H1 (cell line): ENCODE measurements around the gene FGFR2.

Experiments used
- ATF2 ChIP-seq: IDR thresholded peaks from 2 replicates; pipeline ENCODE4 v1.6.1; 2012; ENCODE audit warnings: low read length, inconsistent platforms
- BACH1 ChIP-seq: IDR thresholded peaks from 2 replicates; pipeline ENCODE4 v1.6.1; 2012; ENCODE audit warnings: low read length, improper control_type of control experiment
- CBX8 ChIP-seq: fragments of 300-800, 300-1000 bp; sonication (generic); IDR thresholded peaks from 2 replicates; pipeline ENCODE4 v1.7.1; 2016; ENCODE audit warnings: low read depth, low read length, borderline replicate concordance
- CTCF ChIP-seq, 3 experiments: IDR thresholded peaks; 1 replicate in 2 of 3; 2 replicates in 1 of 3; pipeline versions ENCODE4 v1.5.1 to v1.6.1; 2011; ENCODE audit warnings: low read length in 3 of 3, mild to moderate bottlenecking in 3 of 3, inconsistent platforms in 2 of 3, low read depth in 1 of 3, moderate library complexity in 1 of 3; ENCODE audit not compliant: insufficient read depth in 1 of 3; ENCODE audit errors: control extremely low read depth in 1 of 3
- EP300 ChIP-seq, 2 experiments: IDR thresholded peaks; 1 replicate in 1 of 2; 2 replicates in 1 of 2; pipeline ENCODE4 v1.6.1; 2011 to 2012; ENCODE audit warnings: low read depth in 2 of 2, low read length in 2 of 2, mild to moderate bottlenecking in 2 of 2, borderline replicate concordance in 1 of 2, inconsistent platforms in 1 of 2, moderate library complexity in 1 of 2
- EZH2 ChIP-seq: fragments of 200-600 bp; sonication (generic); IDR thresholded peaks from 2 replicates; pipeline ENCODE4 v1.7.1; 2012; ENCODE audit warnings: low read depth, mild to moderate bottlenecking, moderate library complexity, low read length, inconsistent platforms; ENCODE audit not compliant: severe bottlenecking
- POLR2A ChIP-seq, 2 experiments: IDR thresholded peaks; 1 replicate in 1 of 2; 2 replicates in 1 of 2; pipeline ENCODE4 v1.6.1; 2011; ENCODE audit warnings: low read depth in 2 of 2, low read length in 2 of 2, mild to moderate bottlenecking in 2 of 2; ENCODE audit errors: control extremely low read depth in 1 of 2
- POLR2AphosphoS5 ChIP-seq: IDR thresholded peaks from 2 replicates; pipeline ENCODE4 v1.6.1; 2011; ENCODE audit warnings: low read depth, low read length
- RAD21 ChIP-seq, 2 experiments: IDR thresholded peaks in 1 of 2; conservative IDR thresholded peaks in 1 of 2; 2 replicates each; pipeline ENCODE4 v1.6.1; 2011; ENCODE audit warnings: low read depth in 2 of 2, low read length in 2 of 2, improper control_type of control experiment in 1 of 2, inconsistent platforms in 1 of 2, mild to moderate bottlenecking in 1 of 2, moderate library complexity in 1 of 2
- RBBP5 ChIP-seq: IDR thresholded peaks from 2 replicates; pipeline ENCODE4 v1.7.1; 2012; ENCODE audit warnings: low read depth, mild to moderate bottlenecking, inconsistent platforms, low read length, moderate library complexity, borderline replicate concordance
- SIN3A ChIP-seq, 2 experiments: IDR thresholded peaks in 1 of 2; conservative IDR thresholded peaks in 1 of 2; 2 replicates each; pipeline ENCODE4 v1.6.1; 2011 to 2012; ENCODE audit warnings: low read length in 2 of 2, improper control_type of control experiment in 1 of 2, low read depth in 1 of 2, mild to moderate bottlenecking in 1 of 2
- SP2 ChIP-seq: IDR thresholded peaks from 2 replicates; pipeline ENCODE4 v1.6.1; 2012; ENCODE audit warnings: mild to moderate bottlenecking, low read length, inconsistent platforms
- YY1 ChIP-seq: IDR thresholded peaks from 2 replicates; pipeline ENCODE4 v1.6.1; 2011; ENCODE audit warnings: low read depth, mild to moderate bottlenecking, low read length
- ZNF274 ChIP-seq: IDR thresholded peaks from 2 replicates; pipeline ENCODE4 v1.7.0; 2012; ENCODE audit warnings: low read length, borderline replicate concordance; ENCODE audit errors: extremely low read depth

DNA sequence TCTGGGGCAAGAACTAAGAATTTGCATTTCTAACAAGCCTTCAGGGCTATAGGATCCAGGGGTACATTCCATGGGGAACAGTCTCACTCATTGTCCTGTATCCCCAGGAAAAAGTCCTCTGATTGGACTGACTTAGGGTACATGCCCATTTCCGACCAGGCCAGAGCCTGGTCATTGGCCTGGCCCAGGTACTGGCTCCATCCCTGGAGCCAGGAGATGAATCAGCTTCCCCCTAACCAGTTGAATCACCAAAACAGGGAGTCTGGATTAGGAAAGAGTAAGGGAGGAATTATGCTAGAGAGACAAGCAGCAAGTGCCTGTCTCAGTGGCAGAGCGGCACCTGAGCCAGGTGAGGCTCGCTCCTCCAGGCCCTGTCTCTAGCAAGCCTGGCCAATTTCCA is 137.5 kb downstream of the FGFR2 start:
- TF ChIP-seq ATF2 (no peak), CTCF (IDR thresholded peaks at IDR 0.05; ENCODE audit: control extremely low read depth in 1 of 3, insufficient read depth in 1 of 3, low read depth in 1 of 3, low read length in 3 of 3) (no peak), POLR2AphosphoS5 (no peak), SP2 (no peak), POLR2A (IDR thresholded peaks at IDR 0.05; ENCODE audit: control extremely low read depth in 1 of 2, low read depth in 2 of 2, low read length in 2 of 2) (no peak), CBX8 (no peak), SIN3A (conservative IDR thresholded peaks at IDR 0.05 in 1 of 2, IDR thresholded peaks at IDR 0.05 in 1 of 2; ENCODE audit: low read depth in 1 of 2, low read length in 2 of 2) (no peak), EZH2 (no peak), RAD21 (IDR thresholded peaks at IDR 0.05 in 1 of 2, conservative IDR thresholded peaks at IDR 0.05 in 1 of 2; ENCODE audit: low read depth in 2 of 2, low read length in 2 of 2) (no peak), BACH1 (no peak), ZNF274 (no peak), RBBP5 (no peak), EP300 (IDR thresholded peaks at IDR 0.05; ENCODE audit: borderline replicate concordance in 1 of 2, low read depth in 2 of 2, low read length in 2 of 2) (no peak), YY1 (no peak)
